GM12892 (cell line): Measurements from ENCODE around the gene SFTPB.

Experiments
- DNase-seq: peaks from one replicate; pipeline ENCODE4 v3.0.0; 2011; ENCODE audit not compliant: insufficient read length
- FAIRE-seq: peaks from 2 replicates; lab custom pipeline; 2011; peaks lifted over from hg19 to GRCh38; lab: Jason Lieb, UNC
- POLR2A ChIP-seq: IDR thresholded peaks from 2 replicates; pipeline ENCODE4 v1.6.1; 2011; ENCODE audit warnings: low read depth, low read length, control low read depth
- POLR2AphosphoS5 ChIP-seq: IDR thresholded peaks from 2 replicates; pipeline ENCODE4 v1.6.1; 2011; ENCODE audit warnings: low read depth, low read length, control low read depth
- TAF1 ChIP-seq: IDR thresholded peaks from 2 replicates; pipeline ENCODE4 v1.6.1; 2011; ENCODE audit warnings: low read depth, mild to moderate bottlenecking, control low read depth, low read length, borderline replicate concordance

Gene SFTPB

GRCh38 chr2:85698880-85699254 is 30.9 kb upstream of the SFTPB start:
- DNase-seq = no peak
- no peak for FAIRE-seq
- TF ChIP-seq POLR2A (no peak), POLR2AphosphoS5 (no peak), TAF1 (no peak)

- DNase-seq (no peak), FAIRE-seq (no peak)
- TF ChIP-seq POLR2A = no peak
Measured at GRCh38 chr2:85698184-85698879, 30.3 kb upstream of the SFTPB start.

- FAIRE-seq (no peak), DNase-seq (no peak)
- TF ChIP-seq TAF1 (no peak), POLR2A (no peak), POLR2AphosphoS5 (no peak)
Measured at GRCh38 chr2:85697716-85698115, 29.7 kb upstream of the SFTPB start.

- TF ChIP-seq TAF1 (no peak), POLR2A (no peak), POLR2AphosphoS5 (no peak)
- FAIRE-seq (no peak), DNase-seq (no peak)
Measured at GRCh38 chr2:85697096-85697495, 29.1 kb upstream of the SFTPB start.

GRCh38 chr2:85695691-85696668 is 28.0 kb upstream of the SFTPB start:
- TF ChIP-seq POLR2AphosphoS5 = no peak
- no peak for TF ChIP-seq POLR2A
- TF ChIP-seq TAF1 = no peak
- DNase-seq (no peak), FAIRE-seq (no peak)

GRCh38 chr2:85695121-85695520 is 27.1 kb upstream of the SFTPB start:
- no peak for TF ChIP-seq POLR2AphosphoS5
- no peak for TF ChIP-seq TAF1
- TF ChIP-seq POLR2A = no peak

GRCh38 chr2:85694052-85695025 is 26.3 kb upstream of the SFTPB start, which contains the start of gene GNLY:
Gene GNLY, plus strand, starts transcription at chr2:85694358. Its CDS starts 61 bp downstream, at chr2:85694419.
- DNase-seq (no peak), FAIRE-seq (no peak)
- TF ChIP-seq POLR2AphosphoS5 = no peak
- no peak for TF ChIP-seq TAF1
- no peak for TF ChIP-seq POLR2A

More at GRCh38 chr2:85695121-85695520, 27.1 kb upstream of the SFTPB start:
- no peak for FAIRE-seq
- no peak for DNase-seq

GRCh38 chr2:85692039-85692645 is 24.1 kb upstream of the SFTPB start:
- FAIRE-seq (no peak), DNase-seq (no peak)
- TF ChIP-seq TAF1 (no peak), POLR2A (no peak)

- DNase-seq (no peak), FAIRE-seq (no peak)
- TF ChIP-seq POLR2AphosphoS5 = no peak
- no peak for TF ChIP-seq POLR2A
- no peak for TF ChIP-seq TAF1
Measured at GRCh38 chr2:85690932-85691331, 22.9 kb upstream of the SFTPB start.

GRCh38 chr2:85684806-85685205 is 16.8 kb upstream of the SFTPB start:
- no peak for FAIRE-seq
- TF ChIP-seq POLR2AphosphoS5 = no peak
- no peak for TF ChIP-seq TAF1
- TF ChIP-seq POLR2A = no peak
- DNase-seq = no peak
